Endothelial cell of umbilical vein (primary cell): ENCODE data around the gene TLCD3B. TPM values are rescaled to one million over a fixed set of nuclear protein-coding genes. Genes with fewer than 3 reads are reported as not detected.

Experiments used
- BruUV-seq: library from RNA; stranded (reverse); fragments of 400-500 nt; replicated peaks from 2 replicates; lab custom pipeline; 2021; lab: Mats Ljungman, UMichigan
- CTCF ChIA-PET: fragments of 300-600, 350-600 bp; sonication (Branson Sonifier 250); formaldehyde crosslinking; loops from one replicate; lab custom pipeline; 2021; ENCODE audit warnings: antibody characterized with exemption, inconsistent platforms; lab: Charles Lee
- POLR2A ChIA-PET: fragments of 300-600, 350-600 bp; sonication (Branson Sonifier 250); formaldehyde crosslinking; loops from one replicate; lab custom pipeline; 2021; ENCODE audit warnings: antibody characterized with exemption, inconsistent platforms; lab: Charles Lee
- DNase-seq: peaks from one replicate; pipeline ENCODE4 v3.0.0-alpha.2; 2011; ENCODE audit warnings: low read depth, low spot score
- FAIRE-seq: peaks from 2 replicates; lab custom pipeline; 2011; peaks lifted over from hg19 to GRCh38; lab: Jason Lieb, UNC
- H2AFZ ChIP-seq: 2 replicates; pipeline ENCODE4 v1.6.0; 2012; ENCODE audit warnings: low read depth, low read length, control low read depth, inconsistent platforms
- H3K27ac ChIP-seq: 2 replicates; pipeline ENCODE4 v1.5.1; 2011; ENCODE audit warnings: low read depth, mild to moderate bottlenecking, control low read depth, low read length, moderate library complexity; ENCODE audit not compliant: insufficient read depth
- H3K27me3 ChIP-seq, 2 experiments: 2 replicates each; pipeline versions ENCODE4 v1.6.0 to v1.6.1; 2011; ENCODE audit warnings: low read length in 2 of 2, mixed read lengths in 1 of 2; ENCODE audit not compliant: control insufficient read depth in 2 of 2, insufficient read depth in 2 of 2
- H3K36me3 ChIP-seq, 2 experiments: 2 replicates in 1 of 2; 3 replicates in 1 of 2; pipeline ENCODE4 v1.5.1; 2011; ENCODE audit warnings: low read length in 2 of 2, mild to moderate bottlenecking in 1 of 2, moderate library complexity in 1 of 2; ENCODE audit not compliant: control insufficient read depth in 2 of 2, insufficient read depth in 2 of 2; ENCODE audit errors: extremely low read depth in 1 of 2
- H3K4me1 ChIP-seq: 3 replicates; pipeline ENCODE4 v1.5.1; 2011; ENCODE audit warnings: mild to moderate bottlenecking, low read length; ENCODE audit not compliant: control insufficient read depth, insufficient read depth; ENCODE audit errors: extremely low read depth
- H3K4me2 ChIP-seq: 2 replicates; pipeline ENCODE4 v1.6.1; 2011; ENCODE audit warnings: low read length, control low read depth, mixed read lengths; ENCODE audit not compliant: insufficient read depth
- H3K4me3 ChIP-seq, 3 experiments: fragments of 200-600 bp in 1 of 3; sonication (generic), shearing (Covaris generic) in 1 of 3; replicated peaks in 1 of 3; 2 replicates each; pipeline ENCODE4 v1.5.1; 2011 to 2016; ENCODE audit warnings: control low read depth in 3 of 3, low read length in 3 of 3, mild to moderate bottlenecking in 2 of 3, inconsistent platforms in 1 of 3, low read depth in 1 of 3, moderate library complexity in 1 of 3; ENCODE audit not compliant: insufficient read depth in 1 of 3
- H3K79me2 ChIP-seq: 2 replicates; pipeline ENCODE4 v1.6.0; 2012; ENCODE audit warnings: low read length, inconsistent platforms; ENCODE audit not compliant: control insufficient read depth, insufficient read depth
- H3K9ac ChIP-seq: replicated peaks from 2 replicates; pipeline ENCODE3; 2011; ENCODE audit warnings: low read length, control low read depth; ENCODE audit not compliant: insufficient read depth; ENCODE audit errors: extremely low read depth
- H3K9me1 ChIP-seq: replicated peaks from 3 replicates; pipeline ENCODE4 v1.6.0; 2011; ENCODE audit warnings: mild to moderate bottlenecking, low read length; ENCODE audit not compliant: control insufficient read depth, insufficient read depth; ENCODE audit errors: extremely low read depth
- H3K9me3 ChIP-seq: replicated peaks from 2 replicates; pipeline ENCODE4 v1.5.1; 2012; ENCODE audit warnings: low read length, inconsistent platforms; ENCODE audit not compliant: control insufficient read depth, insufficient read depth
- H4K20me1 ChIP-seq: replicated peaks from 2 replicates; pipeline ENCODE3; 2011; ENCODE audit warnings: mild to moderate bottlenecking, low read length; ENCODE audit not compliant: control insufficient read depth, insufficient read depth; ENCODE audit errors: extremely low read depth
- EZH2 ChIP-seq: IDR thresholded peaks from 2 replicates; pipeline ENCODE4 v1.6.1; 2012; ENCODE audit warnings: borderline replicate concordance, low read depth, mild to moderate bottlenecking, moderate library complexity, low read length, inconsistent platforms; ENCODE audit not compliant: severe bottlenecking
- FOS ChIP-seq: IDR thresholded peaks from 2 replicates; pipeline ENCODE4 v1.6.1; 2011; ENCODE audit warnings: mild to moderate bottlenecking, low read length, moderate library complexity, borderline replicate concordance; ENCODE audit not compliant: insufficient read depth
- GATA2 ChIP-seq: IDR thresholded peaks from 2 replicates; pipeline ENCODE4 v1.7.0; 2011; ENCODE audit warnings: low read depth, mild to moderate bottlenecking, moderate library complexity, mixed read lengths, low read length; ENCODE audit not compliant: insufficient read length, insufficient read depth
- JUN ChIP-seq: IDR thresholded peaks from 2 replicates; pipeline ENCODE4 v1.6.1; 2011; ENCODE audit warnings: borderline replicate concordance, low read depth; ENCODE audit not compliant: insufficient read length, insufficient read depth
- MYC ChIP-seq: IDR thresholded peaks from one replicate; pipeline ENCODE4 v1.6.1; 2011; ENCODE audit warnings: mild to moderate bottlenecking, low read depth, low read length
- POLR2AphosphoS5 ChIP-seq: IDR thresholded peaks from 2 replicates; pipeline ENCODE4 v1.6.1; 2012; ENCODE audit warnings: low read depth, mild to moderate bottlenecking, control low read depth, low read length, moderate library complexity; ENCODE audit not compliant: insufficient read depth
- dilution Hi-C: fragments of 300-500 bp; cut with MboI; formaldehyde crosslinking; loops from one replicate; pipeline ENCODE4 v1.15.0; 2019; ENCODE audit warnings: low sequenced_read_pairs; ENCODE audit not compliant: extremely low pct_ligation_motif_present
- intact Hi-C: fragments of 100-400 bp; cut with micrococcal nuclease; formaldehyde crosslinking; loops from one replicate; pipeline ENCODE4 v1.10.0; 2022
- polyA plus RNA-seq, 4 experiments: library from polyadenylated mRNA; depleted of rRNA in 3 of 4; stranded (reverse) in 3 of 4; unstranded in 1 of 4; fragments of >200 nt; gene quantifications; 2 replicates each; pipeline versions ENCODE4 v1.2.1 to v1.2.3, GENCODE V29; 2011 to 2012; ENCODE audit warnings: missing spikeins in 1 of 4
- total RNA-seq: library from RNA; stranded (reverse); gene quantifications from 2 replicates; pipeline ENCODE4 v1.2.3, GENCODE V29; 2021
- TF ChIP-seq, protein P1 (sequence below), 2 donors: IDR thresholded peaks; 1 replicate in 1 of 2; 2 replicates in 1 of 2; pipeline ENCODE4 v1.5.1; 2011; ENCODE audit warnings: low read length in 2 of 2, mild to moderate bottlenecking in 2 of 2, moderate library complexity in 2 of 2, control low read depth in 1 of 2, inconsistent platforms in 1 of 2, low read depth in 1 of 2; ENCODE audit not compliant: insufficient read depth in 1 of 2; ENCODE audit errors: extremely low read depth in 1 of 2

TLCD3B gene
- total and polyA plus RNA-seq, 2 donors (not counting 3 experiments of a cell fraction or from before 2014, with no cell fraction given): 0.37 to 0.86 TPM

- Histone ChIP-seq H3K4me1 (peaks cover 35% of the 10 kb centered on the region), H3K4me3 (no peak overlapping the region), H3K9me3 (no peaks in the 10 kb centered on the region), H3K27ac (no peak overlapping the region), H3K9me1 (no peaks in the 10 kb centered on the region), H3K79me2 (peaks cover 4% of the 10 kb centered on the region), H3K27me3 (no peaks in the 10 kb centered on the region), H4K20me1 (no peaks in the 10 kb centered on the region), H3K4me2 (no peak overlapping the region), H2AFZ (no peak overlapping the region), H3K9ac (no peak overlapping the region), H3K36me3 (peaks cover 0 to 5% of the 10 kb centered on the region in 2 experiments)
- TF ChIP-seq, protein P1, sequence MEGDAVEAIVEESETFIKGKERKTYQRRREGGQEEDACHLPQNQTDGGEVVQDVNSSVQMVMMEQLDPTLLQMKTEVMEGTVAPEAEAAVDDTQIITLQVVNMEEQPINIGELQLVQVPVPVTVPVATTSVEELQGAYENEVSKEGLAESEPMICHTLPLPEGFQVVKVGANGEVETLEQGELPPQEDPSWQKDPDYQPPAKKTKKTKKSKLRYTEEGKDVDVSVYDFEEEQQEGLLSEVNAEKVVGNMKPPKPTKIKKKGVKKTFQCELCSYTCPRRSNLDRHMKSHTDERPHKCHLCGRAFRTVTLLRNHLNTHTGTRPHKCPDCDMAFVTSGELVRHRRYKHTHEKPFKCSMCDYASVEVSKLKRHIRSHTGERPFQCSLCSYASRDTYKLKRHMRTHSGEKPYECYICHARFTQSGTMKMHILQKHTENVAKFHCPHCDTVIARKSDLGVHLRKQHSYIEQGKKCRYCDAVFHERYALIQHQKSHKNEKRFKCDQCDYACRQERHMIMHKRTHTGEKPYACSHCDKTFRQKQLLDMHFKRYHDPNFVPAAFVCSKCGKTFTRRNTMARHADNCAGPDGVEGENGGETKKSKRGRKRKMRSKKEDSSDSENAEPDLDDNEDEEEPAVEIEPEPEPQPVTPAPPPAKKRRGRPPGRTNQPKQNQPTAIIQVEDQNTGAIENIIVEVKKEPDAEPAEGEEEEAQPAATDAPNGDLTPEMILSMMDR (IDR thresholded peaks at IDR 0.05; ENCODE audit: extremely low read depth in 1 of 2, insufficient read depth in 1 of 2, low read depth in 1 of 2, low read length in 2 of 2): peak; percentile 52 to 79
- no peak for TF ChIP-seq EZH2
- FAIRE-seq: peak; percentile 77
- CTCF ChIA-PET: interaction anchor here (0.6 to 5.8 kb wide), 18 partner anchors 9 to 703 kb away, joined by 3 to 55 read pairs (median 4); partner anchors contain the start of genes ALDOA, KCTD13, PPP4C and QPRT
- intact Hi-C loops: loop anchor here (1.0 to 2.0 kb wide), 2 partner anchors 10 to 22 kb away; partner anchors contain the start of gene ALDOA
- no TSS peak for BruUV-seq
- DNase-seq: peak; percentile 32
- dilution Hi-C loops: no loop called here
- POLR2A ChIA-PET: interaction anchor here (0.5 to 2.7 kb wide), 3 partner anchors 10 to 16 kb away, joined by 3 to 21 read pairs (median 7); partner anchors contain the start of gene ALDOA
These were observed 24.0 kb upstream of the TLCD3B start for GRCh38 chr16:30054959-30055553.

- Histone ChIP-seq H3K27me3 (no peaks in the 10 kb centered on the region), H3K9me3 (no peaks in the 10 kb centered on the region), H3K79me2 (peaks cover 4% of the 10 kb centered on the region), H3K27ac (no peak overlapping the region), H2AFZ (no peak overlapping the region), H3K9me1 (no peaks in the 10 kb centered on the region), H3K36me3 (peaks cover 0 to 5% of the 10 kb centered on the region in 2 experiments), H3K4me2 (peak overlapping the region; percentile 61), H3K4me1 (peaks cover 35% of the 10 kb centered on the region), H4K20me1 (no peaks in the 10 kb centered on the region), H3K9ac (no peak overlapping the region), H3K4me3 (no peak overlapping the region)
- TF ChIP-seq, protein P1 (IDR thresholded peaks at IDR 0.05; ENCODE audit: extremely low read depth in 1 of 2, insufficient read depth in 1 of 2, low read depth in 1 of 2, low read length in 2 of 2): no peak
- TF ChIP-seq POLR2AphosphoS5: no peak
- no peak for TF ChIP-seq GATA2
- no peak for TF ChIP-seq JUN
- TF ChIP-seq EZH2: no peak
- no peak for TF ChIP-seq MYC
- no peak for TF ChIP-seq FOS
- FAIRE-seq: no peak
- dilution Hi-C loops (no loop called here), intact Hi-C loops (loop anchor here (2.0 kb wide), 1 partner anchor 22 kb away; no protein-coding TSS in a partner anchor)
- ChIA-PET POLR2A (interaction anchor here (0.9 to 2.7 kb wide), 2 partner anchors 11 kb away, joined by 7 to 21 read pairs; partner anchors contain the start of gene ALDOA), CTCF (interaction anchor here (1.0 to 5.8 kb wide), 15 partner anchors 8 to 595 kb away, joined by 3 to 55 read pairs (median 6); partner anchors contain the start of genes ALDOA, PPP4C, QPRT and TBX6)
- no TSS peak for BruUV-seq
- DNase-seq: no peak
These were observed 23.4 kb upstream of the TLCD3B start for GRCh38 chr16:30054451-30054850.
